Psoas muscle (tissue), 8 donors: ENCODE data around the gene CTNNA1. TPM values are rescaled to one million over a fixed set of nuclear protein-coding genes. Genes with fewer than 3 reads are reported as not detected.

Experiments used
- ATAC-seq, 4 donors: fragments of 200-7000 bp; cut with Tn5 transposase; one replicate each; pipeline ENCODE4 v1.9.1; 2020; ENCODE audit warnings: moderate library complexity in 3 of 4, mild to moderate bottlenecking in 2 of 4
- DNase-seq, 2 donors: peaks; one replicate each; pipeline ENCODE4 v3.0.0-alpha.2; 2020
- H3K27ac ChIP-seq: fragments of 200-600 bp; one replicate; pipeline ENCODE4 v1.8.0; 2022
- H3K27me3 ChIP-seq, 3 donors: fragments of 200-600 bp in 1 of 3; one replicate each; pipeline versions ENCODE4 v1.6.1 to v1.8.0; 2013 to 2022; ENCODE audit warnings: low read length in 2 of 3, mild to moderate bottlenecking in 2 of 3, moderate library complexity in 1 of 3; ENCODE audit not compliant: insufficient read depth in 3 of 3
- H3K36me3 ChIP-seq, 2 donors: fragments of 200-600 bp in 1 of 2; one replicate each; pipeline versions ENCODE4 v1.6.1 to v1.8.0; 2013 to 2022; ENCODE audit warnings: low read depth in 1 of 2, mild to moderate bottlenecking in 1 of 2, moderate library complexity in 1 of 2; ENCODE audit not compliant: insufficient read depth in 1 of 2
- H3K4me1 ChIP-seq: fragments of 200-600 bp; one replicate; pipeline ENCODE4 v1.8.0; 2022
- H3K4me3 ChIP-seq: fragments of 200-600 bp; one replicate; pipeline ENCODE4 v1.8.0; 2022; ENCODE audit warnings: mild to moderate bottlenecking
- H3K9me3 ChIP-seq: fragments of 200-600 bp; one replicate; pipeline ENCODE4 v1.8.0; 2022
- WGBS, 3 donors: extraction: QIAGEN DNeasy Blood & Tissue Kit; methylation state at CpG; one replicate each; pipeline versions ENCODE4 v1.1.6 to v1.1.7; 2013; 5-methylcytosine and 5-hydroxymethylcytosine counted together
- intact Hi-C, 2 donors: fragments of 100-400 bp; cut with DNase I; formaldehyde crosslinking; loops; one replicate each; pipeline versions ENCODE4 v1.11.0 to v1.14.2; 2022
- polyA plus RNA-seq, 3 donors: library from polyadenylated mRNA; stranded (reverse); fragments of 200-250 nt; gene quantifications; one replicate each; pipeline ENCODE4 v1.2.3, GENCODE V29; 2013
- total RNA-seq, 4 donors: library from RNA; stranded (reverse); fragmentation: NEBNext Ultra II Directional in 2 of 4; extraction: Animal tissue kit (Norgen Biotek cat#: 25700) in 2 of 4; gene quantifications; one replicate each; pipeline versions ENCODE4 v1.2.1 to v1.2.4, GENCODE V29; 2021 to 2023
- TF ChIP-seq, protein P1 (sequence below): fragments of 200-600 bp; IDR thresholded peaks from one replicate; pipeline ENCODE4 v1.8.0; 2022; ENCODE audit warnings: antibody characterized with exemption
- donor health status: healthy with polysubstance abuse.
- donor health status: DM: no; HTN: no; CAD: no; lungs with moderate emphysema.
- donor health status: Bipolar disorder and iron deficiency.
- donor health status: healthy.
- donor health status: DM: yes; HTN: yes; CAD: no.
- donor health status: DM: no; HTN: no; CAD: no.
- donor health status: DM: no; HTN: no; CAD: no.
- donor health status: DM: yes; HTN: yes; CAD: no.

The CTNNA1 gene
- total and polyA plus RNA-seq, 7 donors = 58.8 to 162 (median 99.3) TPM

DNA sequence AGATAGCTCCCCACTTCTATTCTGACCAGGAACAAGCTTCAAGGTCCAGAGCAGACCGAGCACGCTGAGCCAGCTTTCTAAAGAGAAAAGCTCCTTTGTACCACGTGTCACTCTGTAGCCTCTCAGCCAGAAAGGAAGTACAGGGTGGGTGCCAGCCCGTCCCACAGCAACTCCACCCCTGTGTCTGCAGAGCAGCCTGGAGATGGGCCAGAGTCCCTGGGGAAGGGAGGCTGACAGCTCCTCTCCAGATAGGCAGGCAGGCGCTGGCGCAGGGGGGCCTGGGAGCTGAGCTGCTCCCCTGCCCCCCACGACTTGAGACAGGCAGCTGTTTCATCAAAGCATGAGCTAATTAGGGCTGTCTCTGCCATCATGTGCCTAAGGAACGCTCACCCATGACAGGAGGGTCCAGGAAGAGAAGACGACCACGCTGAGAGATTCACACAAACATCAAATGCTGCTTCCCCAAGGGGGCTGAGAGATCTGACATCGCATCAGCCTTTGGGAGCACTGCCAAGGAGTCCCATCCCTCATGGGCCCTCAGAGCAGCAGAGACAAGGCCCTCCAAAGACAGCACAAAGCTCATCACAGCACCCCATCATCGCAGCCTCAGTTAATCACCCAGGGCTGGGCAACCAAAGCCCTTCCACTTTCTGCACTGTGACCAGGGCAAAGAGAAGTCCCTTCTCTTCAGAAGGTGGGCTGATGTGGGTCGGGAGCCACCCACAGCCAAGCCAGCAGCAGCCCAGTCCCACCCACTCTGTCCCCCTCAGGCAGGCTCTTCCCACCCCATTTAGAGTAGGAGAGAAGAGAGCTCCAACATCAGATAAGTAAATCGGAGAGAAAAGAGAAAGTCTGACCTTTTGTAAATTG is 200.4 kb downstream of the CTNNA1 start:
- intact Hi-C loops = no loop called here
- peak; percentile 83 to 90 (median 86) for ATAC-seq
- TF ChIP-seq, protein P1, sequence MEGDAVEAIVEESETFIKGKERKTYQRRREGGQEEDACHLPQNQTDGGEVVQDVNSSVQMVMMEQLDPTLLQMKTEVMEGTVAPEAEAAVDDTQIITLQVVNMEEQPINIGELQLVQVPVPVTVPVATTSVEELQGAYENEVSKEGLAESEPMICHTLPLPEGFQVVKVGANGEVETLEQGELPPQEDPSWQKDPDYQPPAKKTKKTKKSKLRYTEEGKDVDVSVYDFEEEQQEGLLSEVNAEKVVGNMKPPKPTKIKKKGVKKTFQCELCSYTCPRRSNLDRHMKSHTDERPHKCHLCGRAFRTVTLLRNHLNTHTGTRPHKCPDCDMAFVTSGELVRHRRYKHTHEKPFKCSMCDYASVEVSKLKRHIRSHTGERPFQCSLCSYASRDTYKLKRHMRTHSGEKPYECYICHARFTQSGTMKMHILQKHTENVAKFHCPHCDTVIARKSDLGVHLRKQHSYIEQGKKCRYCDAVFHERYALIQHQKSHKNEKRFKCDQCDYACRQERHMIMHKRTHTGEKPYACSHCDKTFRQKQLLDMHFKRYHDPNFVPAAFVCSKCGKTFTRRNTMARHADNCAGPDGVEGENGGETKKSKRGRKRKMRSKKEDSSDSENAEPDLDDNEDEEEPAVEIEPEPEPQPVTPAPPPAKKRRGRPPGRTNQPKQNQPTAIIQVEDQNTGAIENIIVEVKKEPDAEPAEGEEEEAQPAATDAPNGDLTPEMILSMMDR = no peak

DNA sequence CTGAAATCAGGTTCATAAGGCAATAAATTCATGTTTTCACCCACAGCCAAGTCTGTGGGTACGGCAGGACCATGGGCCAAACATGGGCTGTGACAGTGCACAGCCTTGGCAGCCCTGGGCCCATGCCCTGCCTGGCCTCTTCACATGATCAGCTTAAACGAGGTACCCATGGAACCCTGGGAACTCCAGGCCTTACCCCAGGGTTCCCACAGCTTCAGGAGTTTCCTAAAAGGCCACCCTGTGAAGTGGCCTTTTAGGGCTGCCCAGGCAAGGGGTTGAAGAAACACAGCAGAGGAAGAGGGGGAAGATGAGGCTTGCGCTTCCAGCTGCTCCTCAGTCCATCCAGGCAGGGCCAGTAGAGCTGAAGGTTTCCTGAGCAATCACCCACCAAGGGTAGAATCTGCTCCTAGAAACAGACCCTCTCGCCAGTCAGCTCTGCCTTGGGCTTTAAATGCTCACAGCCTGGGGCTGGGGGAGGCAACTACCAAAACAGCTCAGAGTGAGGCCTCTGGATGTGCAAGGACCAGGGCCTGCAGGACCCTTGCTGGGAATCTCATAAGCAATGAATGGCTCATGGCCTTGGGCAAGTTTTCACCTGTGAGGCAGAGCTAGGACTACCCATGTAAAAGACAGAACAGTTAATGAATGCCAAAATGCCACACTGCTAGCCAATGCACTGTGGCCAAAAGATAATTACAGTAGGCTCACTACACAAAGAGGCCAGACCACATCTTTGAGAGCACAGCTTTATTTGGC is 201.2 kb downstream of the CTNNA1 start:
- intact Hi-C loops = no loop called here
- H3K4me3 ChIP-seq = no peak overlapping the region
- DNase-seq (no peak), ATAC-seq (peak in 2 of 4 donors; percentile 3 to 22)
- TF ChIP-seq, protein P1 = no peak
- no peaks in the 10 kb centered on the region for H3K36me3 ChIP-seq
- H3K9me3 ChIP-seq = no peaks in the 10 kb centered on the region
- 70 to 79% (median 71%) methylated on average over 4 of the region's 4 CpGs for WGBS, 3 donors
- peak overlapping the region; percentile 80 for H3K27ac ChIP-seq
- no peaks in the 10 kb centered on the region for H3K27me3 ChIP-seq
- H3K4me1 ChIP-seq = peaks cover 51% of the 10 kb centered on the region

More for the DNA sequence above, 200.4 kb downstream of the CTNNA1 start:
- Histone ChIP-seq H3K27ac (peak overlapping the region; percentile 80), H3K9me3 (no peaks in the 10 kb centered on the region), H3K36me3 (no peaks in the 10 kb centered on the region), H3K4me1 (peaks cover 51% of the 10 kb centered on the region), H3K27me3 (no peaks in the 10 kb centered on the region), H3K4me3 (peak overlapping the region; percentile 24)
- peak; percentile 87 to 92 for DNase-seq
- WGBS, 3 donors = 21 to 28% (median 24%) methylated on average over 13 to 14 of the region's 14 CpGs

DNA sequence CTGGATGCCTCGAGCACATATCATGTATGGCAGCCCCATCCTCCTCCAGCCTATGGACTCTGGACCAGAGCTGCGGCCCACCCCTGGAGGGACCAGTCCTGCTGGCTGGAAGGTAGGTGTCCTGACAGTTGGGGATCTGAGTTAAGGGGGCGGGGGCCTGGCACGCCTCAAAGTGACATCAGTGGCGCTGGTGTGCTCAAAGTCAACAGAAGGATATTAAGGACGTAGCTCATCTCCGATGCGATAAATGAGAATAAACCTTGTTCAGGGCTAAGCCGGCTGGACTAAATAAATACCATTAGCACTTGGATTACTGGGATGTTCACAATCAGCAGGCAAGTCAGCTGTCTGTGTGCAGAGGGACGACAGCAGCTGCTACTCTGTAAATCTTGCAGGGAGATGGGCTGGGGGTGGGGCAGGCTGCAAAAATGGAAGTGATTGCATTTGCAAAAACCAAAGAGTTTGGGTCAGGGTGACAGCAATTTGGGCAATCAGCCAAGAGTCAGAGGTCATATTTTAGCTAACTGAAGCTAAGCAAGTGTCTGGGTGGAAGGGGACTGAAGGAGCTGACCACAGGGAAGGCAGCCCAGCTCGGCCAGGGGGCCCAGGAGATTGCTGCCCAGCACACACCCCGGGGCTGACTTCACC is 201.9 kb downstream of the CTNNA1 start:
- H3K27ac ChIP-seq = peak overlapping the region; percentile 80
- intact Hi-C loops = no loop called here

DNA sequence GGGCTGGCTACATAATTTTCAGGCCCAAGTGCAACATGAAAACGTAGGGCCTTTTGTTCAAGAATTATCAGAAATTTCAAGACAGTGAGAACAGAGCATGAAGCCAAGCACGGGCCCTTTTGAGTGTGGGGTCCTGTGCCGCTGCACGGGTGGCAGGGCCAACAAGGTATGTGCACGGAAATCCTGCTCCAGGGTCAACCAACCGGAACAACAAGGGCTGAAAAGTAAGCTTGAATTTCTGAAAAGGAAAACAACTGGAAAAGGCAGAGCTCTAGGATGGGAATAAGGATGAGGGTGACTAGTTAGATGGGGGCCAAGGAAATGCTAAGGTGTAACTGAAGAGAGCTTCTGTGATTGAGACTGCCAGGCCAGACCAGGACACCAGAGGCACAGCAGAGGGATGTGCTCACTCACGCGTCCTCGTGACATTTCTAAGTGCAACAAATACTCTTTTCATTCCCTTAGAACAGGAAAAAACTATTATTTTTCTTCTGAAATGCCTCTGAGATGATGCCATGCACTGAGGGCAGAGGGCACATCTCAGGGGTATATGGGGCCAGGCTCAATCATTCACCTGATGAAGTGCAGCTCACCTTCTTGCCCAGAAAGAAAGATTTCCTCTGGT is 202.6 kb downstream of the CTNNA1 start:
- Histone ChIP-seq H3K27ac (peak overlapping the region; percentile 80), H3K9me3 (no peaks in the 10 kb centered on the region), H3K27me3 (no peaks in the 10 kb centered on the region), H3K36me3 (no peaks in the 10 kb centered on the region), H3K4me3 (no peak overlapping the region), H3K4me1 (peaks cover 47% of the 10 kb centered on the region)
- 64 to 70% (median 64%) methylated on average over 9 of the region's 9 CpGs for WGBS, 3 donors
- ATAC-seq (no peak), DNase-seq (no peak)
- TF ChIP-seq, protein P1 = no peak
- intact Hi-C loops = no loop called here

More for the DNA sequence above, 201.9 kb downstream of the CTNNA1 start:
- Histone ChIP-seq H3K36me3 (no peaks in the 10 kb centered on the region), H3K9me3 (no peaks in the 10 kb centered on the region), H3K4me1 (peaks cover 47% of the 10 kb centered on the region), H3K27me3 (no peaks in the 10 kb centered on the region), H3K4me3 (no peak overlapping the region)
- DNase-seq (peak in 1 of 2 donors; percentile 73), ATAC-seq (peak in 3 of 4 donors; percentile 46 to 64 (median 60))
- TF ChIP-seq, protein P1 = no peak
- WGBS, 3 donors = 27 to 36% (median 29%) methylated on average over 12 of the region's 12 CpGs
